Measurements from ENCODE around the gene CGB2. TPM values are rescaled to one million over a fixed set of nuclear protein-coding genes. Genes with fewer than 3 reads are reported as not detected.
"Not testable (repeated sequence)": the region's sequence is repeated elsewhere in the genome, so short reads cannot be mapped to it uniquely, and the experiment has no call there.

CGB2 gene
- polyA plus RNA-seq (ENCODE audit: low read depth in 6 of 6), result not detected

DNA sequence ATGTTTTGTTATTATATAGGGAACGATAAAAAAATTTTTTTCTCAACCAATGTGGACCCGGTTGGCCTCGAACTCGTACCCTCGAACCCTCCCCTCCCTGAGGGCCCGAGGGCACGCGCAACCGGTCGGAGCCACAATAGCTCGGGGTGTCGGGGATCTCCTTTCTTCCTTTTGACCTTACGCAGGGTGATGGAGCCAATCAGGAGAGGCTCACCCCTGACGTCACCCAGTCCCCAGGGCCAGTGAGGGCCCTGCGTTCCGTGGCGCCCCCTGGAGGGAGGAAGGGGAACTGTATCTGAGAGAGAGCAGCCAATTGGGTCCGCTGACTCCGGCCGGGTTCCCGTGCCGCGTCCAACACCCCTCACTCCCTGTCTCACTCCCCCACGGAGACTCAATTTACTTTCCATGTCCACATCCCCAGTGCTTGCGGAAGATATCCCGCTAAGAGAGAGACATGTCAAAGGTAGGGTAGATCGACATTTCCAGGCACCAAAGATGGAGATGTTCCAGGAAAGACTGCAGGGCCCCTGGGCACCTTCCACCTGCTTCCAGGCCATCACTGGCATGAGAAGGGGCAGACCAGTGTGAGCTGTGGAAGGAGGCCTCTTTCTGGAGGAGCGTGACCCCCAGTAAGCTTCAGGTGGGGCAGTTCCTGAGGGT is at the start of gene CGB2:
Gene CGB2, plus strand, starts transcription at position 249 of the 660 bp plus-strand sequence. Its CDS starts 206 bp downstream, at position 455.
- Mint-ChIP-seq H3K27ac (peak within 1 kb of the TSS in 1 of 6 donors; percentile 56), H3K27me3 (peaks cover 7 to 36% (median 14%) of the 10 kb centered on the region in 3 donors), H3K4me3 (peak within 1 kb of the TSS in 2 of 8 donors; percentile 1 to 2)
- peak; percentile 52 to 62 for ATAC-seq (ENCODE audit: low read depth in 2 of 2)
- not testable (repeated sequence) for H3K4me1 Mint-ChIP-seq, H3K9me3 Mint-ChIP-seq, DNase-seq, H3K36me3 Mint-ChIP-seq

DNA sequence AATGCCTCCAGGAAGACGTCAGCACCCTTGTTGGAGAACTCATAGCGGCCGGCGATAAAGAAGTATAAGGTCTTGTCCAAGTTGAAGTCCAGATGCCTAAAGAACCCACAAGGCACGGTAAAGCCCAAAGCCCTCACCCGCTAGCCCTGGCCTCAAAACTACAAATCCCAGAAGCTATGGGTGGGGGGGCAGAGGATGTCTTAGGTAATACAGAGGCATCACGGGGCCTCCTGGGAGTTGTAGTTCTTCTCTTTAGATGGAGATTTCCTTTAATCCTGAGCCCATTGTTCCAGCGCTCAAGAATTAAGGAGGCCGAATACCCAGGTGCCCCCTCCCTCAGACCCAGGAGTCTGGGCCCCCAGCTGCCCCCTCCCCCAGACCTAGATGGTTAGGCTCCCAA is 49.4 kb upstream of the CGB2 start:
- peaks cover 0 to 8% (median 4%) of the 10 kb centered on the region in 3 donors for H3K4me1 Mint-ChIP-seq
- no peak for DNase-seq
- H3K36me3 Mint-ChIP-seq, result peaks cover 0 to 7% of the 10 kb centered on the region in 2 donors
- no peaks in the 10 kb centered on the region for H3K27me3 Mint-ChIP-seq
- no peak overlapping the region for H3K4me3 Mint-ChIP-seq
- no peaks in the 10 kb centered on the region for H3K9me3 Mint-ChIP-seq
- peak overlapping the region in 1 of 6 donors; percentile 34 for H3K27ac Mint-ChIP-seq
- no peak for ATAC-seq (ENCODE audit: low read depth in 2 of 2)

DNA sequence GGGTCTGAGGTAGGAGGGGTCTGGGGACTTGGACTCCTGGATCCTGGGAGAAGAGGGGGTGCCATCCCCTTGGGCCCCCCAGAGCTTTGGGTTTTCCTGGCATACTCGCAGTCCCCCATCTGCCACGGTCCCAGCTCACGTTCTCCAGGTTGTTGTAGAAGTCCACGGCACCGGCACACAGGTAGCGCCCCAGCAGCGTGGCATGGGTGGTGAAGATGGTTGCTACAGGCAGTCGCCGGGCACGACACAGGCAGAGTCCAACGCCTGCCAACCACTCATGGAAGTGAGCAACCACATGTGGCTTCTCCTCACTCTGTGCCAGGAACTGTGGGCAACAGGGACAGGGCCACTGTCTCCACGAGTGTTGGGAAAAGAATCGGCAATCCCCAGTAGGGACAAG is 46.0 kb upstream of the CGB2 start:
- Mint-ChIP-seq H3K9me3 (no peaks in the 10 kb centered on the region), H3K36me3 (peaks cover 9 to 17% of the 10 kb centered on the region in 2 donors), H3K4me1 (peaks cover 0 to 18% (median 14%) of the 10 kb centered on the region in 3 donors), H3K4me3 (no peak overlapping the region), H3K27me3 (no peaks in the 10 kb centered on the region), H3K27ac (no peak overlapping the region)
- ATAC-seq (ENCODE audit: low read depth in 2 of 2) (no peak), DNase-seq (no peak)

DNA sequence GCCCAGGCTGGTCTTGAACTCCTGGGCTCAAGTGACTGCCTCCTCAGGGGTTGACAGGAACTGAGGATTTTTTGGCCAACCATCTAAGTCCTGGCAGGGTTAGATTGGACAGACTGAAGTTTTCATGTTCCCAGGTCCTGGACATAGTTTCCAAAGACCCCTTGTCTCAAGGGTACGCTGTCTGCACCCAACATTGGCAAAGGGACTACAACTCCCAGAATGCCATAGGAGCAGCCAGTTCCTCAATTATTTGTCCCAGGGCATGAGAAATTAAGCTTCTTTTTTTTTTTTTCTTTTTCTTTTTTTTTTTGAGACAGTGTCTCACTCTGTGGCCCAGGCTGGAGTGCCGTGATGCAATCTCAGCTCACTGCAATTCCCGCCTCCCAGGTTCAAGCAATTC is 45.5 kb upstream of the CGB2 start:
- Mint-ChIP-seq H3K4me1 (peaks cover 0 to 23% (median 14%) of the 10 kb centered on the region in 3 donors), H3K36me3 (peaks cover 9 to 17% of the 10 kb centered on the region in 2 donors), H3K27me3 (no peaks in the 10 kb centered on the region), H3K9me3 (no peaks in the 10 kb centered on the region), H3K27ac (no peak overlapping the region), H3K4me3 (no peak overlapping the region)
- DNase-seq (no peak), ATAC-seq (ENCODE audit: low read depth in 2 of 2) (no peak)

DNA sequence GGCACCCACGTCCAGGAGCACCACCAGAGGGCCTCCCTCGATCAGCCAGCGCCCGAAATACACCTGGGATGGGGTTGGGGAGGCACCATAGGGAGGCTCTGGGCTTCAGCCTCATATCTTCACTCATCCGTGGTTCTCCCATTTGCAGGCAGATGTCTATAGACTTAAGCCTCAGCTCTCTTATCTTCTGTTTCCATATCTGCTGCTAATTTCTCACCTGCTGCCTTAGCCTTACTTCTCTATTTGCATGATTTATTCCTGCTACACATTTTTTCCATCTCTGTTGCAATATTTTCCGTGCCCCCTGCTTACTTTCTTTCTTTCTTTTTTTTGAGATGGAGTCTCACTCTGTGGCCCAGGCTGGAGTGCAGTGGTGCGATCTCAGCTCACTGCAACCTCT is 44.4 kb upstream of the CGB2 start:
- no peak for ATAC-seq (ENCODE audit: low read depth in 2 of 2)
- Mint-ChIP-seq H3K36me3 (peaks cover 9 to 17% of the 10 kb centered on the region in 2 donors), H3K4me1 (peaks cover 6 to 30% (median 16%) of the 10 kb centered on the region in 3 donors), H3K9me3 (no peaks in the 10 kb centered on the region), H3K27me3 (no peaks in the 10 kb centered on the region), H3K27ac (peak overlapping the region in 1 of 6 donors; percentile 68), H3K4me3 (no peak overlapping the region)
- DNase-seq, result no peak

DNA sequence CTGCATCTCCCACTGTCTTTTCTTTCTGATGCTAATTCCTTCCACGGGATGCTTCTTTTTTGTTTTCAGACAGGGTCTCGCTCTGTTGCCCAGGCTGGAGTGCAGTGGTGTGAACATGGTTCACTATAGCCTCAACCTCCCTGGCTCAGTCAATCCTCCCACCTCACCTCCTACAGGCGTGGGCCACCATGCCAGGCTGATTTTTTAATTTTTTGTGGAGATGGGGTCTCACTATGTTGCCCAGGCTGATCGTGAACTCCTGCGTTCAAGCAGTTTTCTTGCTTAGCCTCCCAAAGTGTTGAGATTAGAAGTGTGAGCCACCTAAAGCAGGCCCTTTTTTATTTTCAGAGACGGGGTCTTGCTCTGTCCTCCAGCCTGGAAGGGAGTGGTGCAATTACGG is 43.4 kb upstream of the CGB2 start:
- H3K4me1 Mint-ChIP-seq, result peaks cover 14 to 34% (median 21%) of the 10 kb centered on the region in 3 donors
- DNase-seq (no peak), ATAC-seq (ENCODE audit: low read depth in 2 of 2) (no peak)
- H3K9me3 Mint-ChIP-seq, result no peaks in the 10 kb centered on the region
- no peak overlapping the region for H3K27ac Mint-ChIP-seq
- H3K36me3 Mint-ChIP-seq, result peaks cover 9 to 17% of the 10 kb centered on the region in 2 donors
- H3K27me3 Mint-ChIP-seq, result no peaks in the 10 kb centered on the region
- no peak overlapping the region for H3K4me3 Mint-ChIP-seq

DNA sequence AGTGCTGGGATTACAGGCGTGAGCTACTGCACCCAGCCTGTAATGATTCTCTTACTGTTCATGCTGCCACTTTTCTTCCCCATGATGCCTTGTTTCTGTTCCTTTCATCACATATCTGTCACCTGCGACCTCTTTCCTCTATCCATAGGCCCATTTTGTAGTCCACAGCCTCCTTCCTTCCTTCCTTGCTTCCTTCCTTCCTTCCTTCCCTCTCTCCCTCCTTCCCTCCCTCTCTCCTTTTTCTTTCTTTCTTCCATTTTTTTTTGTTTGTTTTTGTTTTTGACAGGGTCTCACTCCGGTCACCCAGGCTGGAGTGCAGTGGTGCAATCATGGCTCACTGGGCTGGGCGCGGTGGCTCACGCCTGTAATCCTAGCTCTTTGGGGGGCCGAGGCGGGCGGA is 42.8 kb upstream of the CGB2 start:
- H3K4me1 Mint-ChIP-seq, result peaks cover 19 to 36% (median 24%) of the 10 kb centered on the region in 3 donors
- DNase-seq (no peak), ATAC-seq (ENCODE audit: low read depth in 2 of 2) (no peak)
- peak overlapping the region in 1 of 8 donors; percentile 71 for H3K4me3 Mint-ChIP-seq
- H3K27ac Mint-ChIP-seq, result peak overlapping the region in 1 of 6 donors; percentile 70
- peaks cover 0 to 2% (median 0%) of the 10 kb centered on the region in 7 donors for H3K9me3 Mint-ChIP-seq
- peaks cover 9 to 17% of the 10 kb centered on the region in 2 donors for H3K36me3 Mint-ChIP-seq
- no peaks in the 10 kb centered on the region for H3K27me3 Mint-ChIP-seq

DNA sequence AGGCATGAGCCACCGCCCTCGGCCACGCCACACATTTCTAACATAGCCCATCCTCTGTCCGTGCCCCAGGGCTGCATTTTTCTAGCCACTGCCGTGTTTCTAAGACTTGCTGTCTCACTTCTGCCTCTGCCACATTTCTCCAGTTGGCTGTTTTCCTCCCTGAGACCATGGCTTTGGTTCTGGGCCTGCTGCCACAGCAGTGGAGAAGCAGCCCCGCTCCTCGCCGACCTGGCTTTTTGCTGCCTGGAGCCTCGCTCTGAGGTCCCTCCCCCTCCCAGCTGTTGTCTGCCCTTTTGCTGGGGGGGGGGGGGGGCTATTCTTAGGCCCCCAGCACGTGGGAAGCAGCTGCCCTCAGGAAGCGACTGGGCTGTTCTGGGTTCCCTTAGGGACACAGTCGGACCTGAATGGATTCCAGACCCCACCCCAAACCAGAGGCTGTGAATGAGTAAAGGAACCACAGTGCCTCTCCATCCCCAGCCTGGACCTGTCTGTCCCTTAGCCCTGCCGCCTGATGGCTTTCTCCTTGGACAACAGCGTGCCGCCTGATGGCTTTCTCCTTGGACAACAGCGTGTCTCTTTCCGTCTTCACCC is 41.9 kb upstream of the CGB2 start:
- Mint-ChIP-seq H3K27ac (peak overlapping the region in 2 of 6 donors; percentile 65 to 87), H3K36me3 (peaks cover 9 to 17% of the 10 kb centered on the region in 2 donors), H3K27me3 (no peaks in the 10 kb centered on the region), H3K9me3 (peaks cover 0 to 2% (median 0%) of the 10 kb centered on the region in 7 donors), H3K4me3 (peak overlapping the region in 2 of 8 donors; percentile 3 to 57), H3K4me1 (peaks cover 25 to 42% (median 32%) of the 10 kb centered on the region in 3 donors)
- DNase-seq (no peak), ATAC-seq (ENCODE audit: low read depth in 2 of 2) (no peak)

DNA sequence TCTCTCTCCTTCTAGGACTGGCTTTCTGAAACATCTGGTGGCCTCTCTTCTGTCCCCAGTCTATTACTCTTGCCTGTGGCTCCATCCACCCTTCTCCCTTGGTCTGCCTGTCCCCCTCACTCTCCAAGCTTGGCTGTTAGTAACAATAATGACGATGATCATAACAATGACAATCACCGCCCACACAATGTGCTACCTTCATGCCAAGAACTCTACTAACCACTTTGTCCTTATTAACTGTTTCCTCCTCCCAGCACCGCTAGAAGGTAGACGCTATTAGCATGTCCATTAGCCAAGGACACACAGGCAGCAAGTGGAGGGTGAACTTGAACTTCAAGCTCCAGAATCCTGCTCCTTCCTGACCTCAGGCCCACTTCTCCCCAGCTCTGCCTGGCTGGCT is 41.3 kb upstream of the CGB2 start:
- Mint-ChIP-seq H3K27me3 (no peaks in the 10 kb centered on the region), H3K27ac (peak overlapping the region in 1 of 6 donors; percentile 86), H3K36me3 (peaks cover 9 to 17% of the 10 kb centered on the region in 2 donors), H3K4me1 (peaks cover 31 to 48% (median 37%) of the 10 kb centered on the region in 3 donors), H3K9me3 (peaks cover 0 to 2% (median 0%) of the 10 kb centered on the region in 7 donors), H3K4me3 (peak overlapping the region in 2 of 8 donors; percentile 6 to 57)
- DNase-seq (no peak), ATAC-seq (ENCODE audit: low read depth in 2 of 2) (no peak)

DNA sequence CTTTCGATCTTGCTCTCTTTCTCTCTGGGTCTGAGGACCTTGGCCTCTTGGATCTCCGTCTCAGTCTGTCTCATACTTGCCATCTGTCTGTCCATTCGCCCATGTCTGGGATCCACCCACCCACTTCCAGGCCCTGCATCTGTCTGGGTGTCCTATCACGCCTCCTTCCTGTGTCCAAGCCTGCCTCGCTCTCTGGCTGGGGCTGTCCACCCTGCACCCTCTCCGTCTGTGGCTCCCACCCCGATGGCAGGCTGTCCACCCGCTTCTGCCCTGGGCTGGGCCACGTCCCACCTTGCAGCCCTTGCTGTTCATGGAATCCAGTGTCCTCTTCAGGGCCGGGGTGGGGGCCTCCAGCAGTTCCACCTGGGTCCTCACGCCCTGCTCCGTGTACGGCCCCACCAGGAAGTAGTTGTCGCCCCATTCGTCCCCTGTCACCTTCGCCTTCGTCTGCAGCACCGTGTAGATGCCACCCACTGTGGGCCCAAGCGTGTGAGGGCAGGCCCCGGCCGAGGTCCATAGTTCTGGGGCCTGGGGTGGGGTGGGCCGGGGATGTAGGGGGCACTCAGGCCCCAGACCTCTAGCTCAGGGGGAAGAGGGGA is 40.6 kb upstream of the CGB2 start:
- peaks cover 0 to 2% (median 0%) of the 10 kb centered on the region in 7 donors for H3K9me3 Mint-ChIP-seq
- DNase-seq (no peak), ATAC-seq (ENCODE audit: low read depth in 2 of 2) (no peak)
- peaks cover 9 to 17% of the 10 kb centered on the region in 2 donors for H3K36me3 Mint-ChIP-seq
- peak overlapping the region in 2 of 8 donors; percentile 24 to 28 for H3K4me3 Mint-ChIP-seq
- peak overlapping the region in 3 of 6 donors; percentile 15 to 57 (median 42) for H3K27ac Mint-ChIP-seq
- H3K4me1 Mint-ChIP-seq, result peaks cover 32 to 48% (median 37%) of the 10 kb centered on the region in 3 donors
- H3K27me3 Mint-ChIP-seq, result no peaks in the 10 kb centered on the region

DNA sequence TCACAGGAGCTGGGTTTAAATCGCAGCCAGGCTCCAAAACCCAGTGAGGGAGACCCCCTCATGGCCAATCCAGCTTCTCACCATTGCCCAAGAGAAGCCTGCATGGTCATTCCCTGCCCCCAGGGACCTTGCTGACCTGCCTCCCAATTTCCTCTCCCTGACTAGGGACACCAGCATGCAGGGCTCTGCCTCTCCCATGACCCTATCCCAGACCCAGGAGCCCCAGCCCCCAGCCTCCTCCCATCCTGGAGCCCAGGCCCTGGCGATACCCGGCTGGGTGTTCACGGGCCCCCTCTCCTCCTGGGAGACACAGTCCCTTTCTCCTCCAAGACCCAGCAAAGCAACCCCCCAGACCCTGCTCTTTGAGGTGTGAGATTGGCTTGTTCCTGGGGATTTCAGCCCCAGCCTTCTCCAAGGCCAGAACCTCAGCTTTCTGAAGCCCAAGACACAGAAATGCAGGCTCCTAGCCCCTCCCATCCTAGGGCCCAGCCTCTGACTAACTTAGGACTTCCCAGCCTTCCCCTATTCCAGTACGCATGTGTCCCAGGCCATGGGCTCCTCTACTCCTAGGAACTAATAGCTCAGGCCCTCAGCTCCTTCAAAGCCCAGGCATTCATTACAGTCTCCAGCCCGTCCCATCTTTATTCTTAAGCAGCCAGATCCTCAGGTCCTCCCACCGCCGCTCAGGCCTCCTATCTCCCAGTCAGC is 39.7 kb upstream of the CGB2 start:
- ATAC-seq (ENCODE audit: low read depth in 2 of 2) (no peak), DNase-seq (no peak)
- Mint-ChIP-seq H3K9me3 (peaks cover 0 to 2% (median 0%) of the 10 kb centered on the region in 7 donors), H3K27ac (peak overlapping the region in 4 of 6 donors; percentile 20 to 97 (median 89)), H3K4me3 (peak overlapping the region; percentile 89 to 100 (median 96)), H3K36me3 (peaks cover 9 to 17% of the 10 kb centered on the region in 2 donors), H3K27me3 (no peaks in the 10 kb centered on the region), H3K4me1 (peaks cover 36 to 50% (median 37%) of the 10 kb centered on the region in 3 donors)

DNA sequence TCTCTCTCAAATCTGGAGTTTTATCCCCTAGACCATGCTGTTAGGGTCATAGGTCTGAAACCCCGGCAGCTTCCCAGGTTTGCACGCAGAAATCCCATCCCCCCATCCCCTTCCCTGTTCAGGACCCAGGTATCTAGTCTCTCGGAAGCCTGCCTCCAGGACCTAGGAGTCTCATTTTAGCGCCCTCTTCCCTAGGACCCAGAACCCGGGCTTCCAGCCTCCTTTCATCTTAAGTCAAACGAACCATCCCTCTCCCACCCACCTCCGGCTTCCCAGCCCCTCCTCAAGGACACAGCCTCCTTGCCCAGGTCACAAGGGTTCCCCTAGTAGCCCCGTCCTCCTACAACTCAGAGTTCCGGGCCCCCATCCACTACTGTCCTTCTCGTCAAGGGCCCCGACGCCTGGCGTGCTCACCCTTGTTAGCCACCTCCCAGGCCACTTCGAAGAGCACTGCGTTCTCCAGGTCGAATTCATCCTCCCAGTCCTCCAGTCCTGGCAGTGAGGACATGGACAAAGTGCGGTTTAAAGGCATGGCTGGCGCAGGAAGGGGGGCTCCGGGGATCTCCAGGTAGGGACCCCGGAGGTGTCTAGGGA is 39.0 kb upstream of the CGB2 start:
- H3K36me3 Mint-ChIP-seq, result peaks cover 9 to 17% of the 10 kb centered on the region in 2 donors
- H3K9me3 Mint-ChIP-seq, result peaks cover 0 to 2% (median 0%) of the 10 kb centered on the region in 7 donors
- H3K27me3 Mint-ChIP-seq, result no peaks in the 10 kb centered on the region
- DNase-seq (no peak), ATAC-seq (ENCODE audit: low read depth in 2 of 2) (no peak)
- H3K27ac Mint-ChIP-seq, result peak overlapping the region; percentile 33 to 99 (median 89)
- H3K4me3 Mint-ChIP-seq, result peak overlapping the region; percentile 89 to 100 (median 96)
- H3K4me1 Mint-ChIP-seq, result peaks cover 34 to 48% (median 41%) of the 10 kb centered on the region in 3 donors

Measured in naive B cell (primary cell).